HEK293 (cell line): Measurements from ENCODE around the gene RITA1.

Experiments used
- CTCF ChIA-PET: fragments of 350-600 bp; formaldehyde crosslinking; extraction: SDS; loops from one replicate; lab custom pipeline; 2021; ENCODE audit warnings: antibody characterized with exemption; lab: Yijun Ruan, JAX
- POLR2A ChIA-PET: fragments of 300-600 bp; formaldehyde crosslinking; extraction: SDS; loops from one replicate; lab custom pipeline; 2020; ENCODE audit warnings: antibody characterized with exemption, inconsistent platforms; lab: Yijun Ruan, JAX
- H3K27ac ChIP-seq: fragments of 200-500 bp; sonication (Bioruptor generic); 2 replicates; pipeline ENCODE4 v1.5.1; 2014; ENCODE audit warnings: low read depth, low read length, control low read depth, inconsistent platforms; ENCODE audit errors: extremely low read depth
- H3K36me3 ChIP-seq, 2 experiments: fragments of 200-500 bp in 1 of 2; sonication (Bioruptor generic) in 1 of 2; 1 replicate in 1 of 2; 2 replicates in 1 of 2; pipeline ENCODE4 v1.5.1; 2014 to 2017; ENCODE audit warnings: inconsistent platforms in 2 of 2, low read length in 2 of 2; ENCODE audit not compliant: control insufficient read depth in 2 of 2, insufficient read depth in 1 of 2
- H3K4me1 ChIP-seq: fragments of 200-500 bp; sonication (Bioruptor generic); 2 replicates; pipeline ENCODE4 v1.5.1; 2014; ENCODE audit warnings: mild to moderate bottlenecking, low read length, inconsistent platforms; ENCODE audit not compliant: control insufficient read depth, insufficient read depth
- H3K4me3 ChIP-seq: 2 replicates; pipeline ENCODE4 v1.5.1; 2011; ENCODE audit warnings: low read depth, mild to moderate bottlenecking, control low read depth, low read length, moderate library complexity
- H3K9me3 ChIP-seq: fragments of 200-500 bp; sonication (Bioruptor generic); 2 replicates; pipeline ENCODE4 v1.5.1; 2014; ENCODE audit warnings: low read depth, low read length, inconsistent platforms; ENCODE audit not compliant: control insufficient read depth, insufficient read depth
- EGR2 ChIP-seq: fragments of 450-650 bp; formaldehyde crosslinking; IDR thresholded peaks from 2 replicates; pipeline ENCODE4 v1.5.1; 2016; ENCODE audit warnings: low read depth, missing biosample characterization, missing genetic modification characterization
- GLI4 ChIP-seq: fragments of 450-650 bp; formaldehyde crosslinking; IDR thresholded peaks from 2 replicates; pipeline ENCODE4 v1.5.1; 2016; ENCODE audit warnings: missing biosample characterization, missing genetic modification characterization
- GLIS2 ChIP-seq: fragments of 450-650 bp; formaldehyde crosslinking; IDR thresholded peaks from 2 replicates; pipeline ENCODE4 v1.5.1; 2016; ENCODE audit warnings: missing biosample characterization, missing genetic modification characterization
- HIC1 ChIP-seq: fragments of 450-650 bp; formaldehyde crosslinking; IDR thresholded peaks from 2 replicates; pipeline ENCODE4 v1.5.1; 2016; ENCODE audit warnings: missing biosample characterization, missing genetic modification characterization
- INSM2 ChIP-seq: fragments of 450-650 bp; formaldehyde crosslinking; IDR thresholded peaks from 2 replicates; pipeline ENCODE4 v1.5.1; 2016; ENCODE audit warnings: missing biosample characterization, missing genetic modification characterization
- KLF1 ChIP-seq: fragments of 450-650 bp; formaldehyde crosslinking; IDR thresholded peaks from 2 replicates; pipeline ENCODE4 v1.5.1; 2016; ENCODE audit warnings: missing biosample characterization, missing genetic modification characterization
- MEIS1 ChIP-seq: sonication (generic); formaldehyde crosslinking; IDR thresholded peaks from 2 replicates; pipeline ENCODE4 v1.8.1; 2022; ENCODE audit warnings: missing genetic modification reagents, mild to moderate bottlenecking, borderline replicate concordance
- PRDM6 ChIP-seq: fragments of 450-650 bp; formaldehyde crosslinking; IDR thresholded peaks from 2 replicates; pipeline ENCODE4 v1.5.1; 2017; ENCODE audit warnings: missing biosample characterization, missing genetic modification characterization
- REPIN1 ChIP-seq: fragments of 450-650 bp; formaldehyde crosslinking; IDR thresholded peaks from 2 replicates; pipeline ENCODE4 v1.5.1; 2017; ENCODE audit warnings: missing biosample characterization, missing genetic modification characterization, low read depth
- SALL2 ChIP-seq: fragments of 450-650 bp; formaldehyde crosslinking; IDR thresholded peaks from 2 replicates; pipeline ENCODE4 v1.5.0; 2017; ENCODE audit warnings: missing biosample characterization, mild to moderate bottlenecking, missing genetic modification characterization, borderline replicate concordance
- SCRT2 ChIP-seq: fragments of 450-650 bp; formaldehyde crosslinking; IDR thresholded peaks from 2 replicates; pipeline ENCODE4 v1.5.1; 2016; ENCODE audit warnings: missing biosample characterization, missing genetic modification characterization
- SETDB1 ChIP-seq: IDR thresholded peaks from one replicate; pipeline ENCODE4 v1.6.1; 2017; ENCODE audit warnings: mild to moderate bottlenecking, low read length, moderate library complexity, mixed read lengths; ENCODE audit not compliant: insufficient read length
- ZEB2 ChIP-seq: fragments of 450-650 bp; formaldehyde crosslinking; IDR thresholded peaks from 2 replicates; pipeline ENCODE4 v1.5.1; 2016; ENCODE audit warnings: missing biosample characterization, missing genetic modification characterization
- ZFP37 ChIP-seq: fragments of 450-650 bp; formaldehyde crosslinking; IDR thresholded peaks from 2 replicates; pipeline ENCODE4 v1.5.1; 2016; ENCODE audit warnings: missing biosample characterization, missing genetic modification characterization
- ZIC2 ChIP-seq: fragments of 450-650 bp; formaldehyde crosslinking; IDR thresholded peaks from 2 replicates; pipeline ENCODE4 v1.5.1; 2016; ENCODE audit warnings: missing biosample characterization, missing genetic modification characterization
- ZNF10 ChIP-seq: fragments of 450-650 bp; formaldehyde crosslinking; IDR thresholded peaks from 2 replicates; pipeline ENCODE4 v1.5.1; 2017; ENCODE audit warnings: missing biosample characterization, missing genetic modification characterization
- ZNF121 ChIP-seq: fragments of 450-650 bp; formaldehyde crosslinking; IDR thresholded peaks from 2 replicates; pipeline ENCODE4 v1.5.1; 2016; ENCODE audit warnings: missing biosample characterization, missing genetic modification characterization
- ZNF16 ChIP-seq: fragments of 450-650 bp; formaldehyde crosslinking; IDR thresholded peaks from 2 replicates; pipeline ENCODE4 v1.5.1; 2016; ENCODE audit warnings: low read depth, missing biosample characterization, missing genetic modification characterization
- ZNF184 ChIP-seq: fragments of 450-650 bp; IDR thresholded peaks from 2 replicates; pipeline ENCODE4 v1.5.1; 2018; ENCODE audit warnings: missing biosample characterization, mild to moderate bottlenecking, missing genetic modification characterization
- ZNF214 ChIP-seq: fragments of 450-650 bp; formaldehyde crosslinking; IDR thresholded peaks from 2 replicates; pipeline ENCODE4 v1.5.1; 2017; ENCODE audit warnings: missing biosample characterization, mild to moderate bottlenecking, missing genetic modification characterization, borderline replicate concordance
- ZNF223 ChIP-seq: fragments of 450-650 bp; formaldehyde crosslinking; IDR thresholded peaks from 2 replicates; pipeline ENCODE4 v1.5.1; 2016; ENCODE audit warnings: missing biosample characterization, missing genetic modification characterization
- ZNF248 ChIP-seq: fragments of 450-650 bp; formaldehyde crosslinking; IDR thresholded peaks from 2 replicates; pipeline ENCODE4 v1.5.1; 2017; ENCODE audit warnings: missing biosample characterization, missing genetic modification characterization
- ZNF394 ChIP-seq: fragments of 450-650 bp; formaldehyde crosslinking; IDR thresholded peaks from 2 replicates; pipeline ENCODE4 v1.5.1; 2016; ENCODE audit warnings: missing biosample characterization, missing genetic modification characterization, mild to moderate bottlenecking, moderate library complexity, borderline replicate concordance
- ZNF404 ChIP-seq: fragments of 450-650 bp; formaldehyde crosslinking; IDR thresholded peaks from 2 replicates; pipeline ENCODE4 v1.5.1; 2017; ENCODE audit warnings: missing biosample characterization, missing genetic modification characterization
- ZNF416 ChIP-seq: fragments of 450-650 bp; formaldehyde crosslinking; IDR thresholded peaks from 2 replicates; pipeline ENCODE4 v1.5.1; 2016; ENCODE audit warnings: missing biosample characterization, missing genetic modification characterization
- ZNF544 ChIP-seq: fragments of 450-650 bp; formaldehyde crosslinking; IDR thresholded peaks from 2 replicates; pipeline ENCODE4 v1.5.0; 2017; ENCODE audit warnings: missing biosample characterization, missing genetic modification characterization
- ZNF585B ChIP-seq: fragments of 450-650 bp; formaldehyde crosslinking; IDR thresholded peaks from 2 replicates; pipeline ENCODE4 v1.5.1; 2016; ENCODE audit warnings: missing biosample characterization, missing genetic modification characterization
- ZNF658 ChIP-seq: fragments of 450-650 bp; formaldehyde crosslinking; IDR thresholded peaks from 2 replicates; pipeline ENCODE4; 2016; ENCODE audit warnings: missing biosample characterization, missing genetic modification characterization
- ZNF664 ChIP-seq: fragments of 450-650 bp; formaldehyde crosslinking; IDR thresholded peaks from 2 replicates; pipeline ENCODE4 v1.5.1; 2016; ENCODE audit warnings: missing biosample characterization, missing genetic modification characterization
- ZNF791 ChIP-seq: fragments of 450-650 bp; formaldehyde crosslinking; IDR thresholded peaks from 2 replicates; pipeline ENCODE4 v1.5.1; 2016; ENCODE audit warnings: missing biosample characterization, missing genetic modification characterization

RITA1 gene

GRCh38 chr12:113211160-113211559, 25.6 kb downstream of the RITA1 start:
- CTCF ChIA-PET = interaction anchor here (1.0 to 1.5 kb wide), 2 partner anchors 11 to 37 kb away, joined by 3 read pairs; partner anchors contain the start of gene TPCN1
- TF ChIP-seq ZNF184 (tag by site-specific recombination) (no peak), ZNF16 (no peak), GLI4 (no peak), ZFP37 (no peak), ZNF121 (tag by site-specific recombination) (peak; percentile 65; the same call in 1 of the 2 replicates)
- POLR2A ChIA-PET = interaction anchor here (1.0 kb wide), 1 partner anchor 11 kb away, joined by 3 read pairs; no protein-coding TSS in a partner anchor
- Histone ChIP-seq H3K4me1 (no peaks in the 10 kb centered on the region), H3K27ac (no peak overlapping the region), H3K4me3 (no peak overlapping the region), H3K9me3 (no peaks in the 10 kb centered on the region), H3K36me3 (no peaks in the 10 kb centered on the region)

GRCh38 chr12:113214895-113215400, 29.4 kb downstream of the RITA1 start:
- ChIA-PET CTCF (interaction anchor here (0.6 kb wide), 1 partner anchor 1766 kb away, joined by 3 read pairs; no protein-coding TSS in a partner anchor), POLR2A (no interaction called here)
- no peaks in the 10 kb centered on the region for H3K4me1 ChIP-seq
- no peaks in the 10 kb centered on the region for H3K9me3 ChIP-seq
- no peaks in the 10 kb centered on the region for H3K36me3 ChIP-seq
- H3K4me3 ChIP-seq = no peak overlapping the region
- no peak overlapping the region for H3K27ac ChIP-seq
- TF ChIP-seq HIC1 (tag by site-specific recombination) (0 out of 2 replicates have a peak, but pooled peaks have one; percentile 18), ZNF658 (no peak), ZNF248 (tag by site-specific recombination) (no peak), ZNF214 (tag by site-specific recombination) (no peak), GLIS2 (tag by site-specific recombination) (no peak), ZNF664 (tag by site-specific recombination) (no peak), INSM2 (tag by site-specific recombination) (no peak), EGR2 (tag by site-specific recombination) (no peak), ZEB2 (0 out of 2 replicates have a peak, but pooled peaks have one; percentile 27), ZIC2 (no peak), ZNF585B (tag by site-specific recombination) (no peak)

GRCh38 chr12:113216027-113216426, 30.5 kb downstream of the RITA1 start:
- Histone ChIP-seq H3K4me3 (no peak overlapping the region), H3K4me1 (no peaks in the 10 kb centered on the region), H3K9me3 (no peaks in the 10 kb centered on the region), H3K27ac (no peak overlapping the region), H3K36me3 (no peaks in the 10 kb centered on the region)
- ChIA-PET POLR2A (interaction anchor here (1.3 kb wide), 1 partner anchor 31 kb away, joined by 4 read pairs; the partner anchor contains the start of genes DDX54 and RITA1), CTCF (no interaction called here)
- TF ChIP-seq GLIS2 (tag by site-specific recombination) = no peak
- TF ChIP-seq ZNF416 (tag by site-specific recombination) = no peak
- no peak for TF ChIP-seq SALL2 (tag by site-specific recombination)
- TF ChIP-seq SCRT2 = no peak
- TF ChIP-seq PRDM6 = no peak
- TF ChIP-seq ZNF791 = no peak
- TF ChIP-seq ZNF394 (tag by site-specific recombination) = no peak
- TF ChIP-seq ZNF404 (tag by site-specific recombination) = no peak
- no peak for TF ChIP-seq ZNF544 (tag by site-specific recombination)
- no peak for TF ChIP-seq ZNF223 (tag by site-specific recombination)
- no peak for TF ChIP-seq KLF1 (tag by site-specific recombination)
- TF ChIP-seq ZNF658 = no peak
- no peak for TF ChIP-seq MEIS1
- TF ChIP-seq REPIN1 (tag by site-specific recombination) = no peak
- no peak for TF ChIP-seq ZNF10 (tag by site-specific recombination)
- TF ChIP-seq SETDB1 = no peak
